HUES64 (cell line): ENCODE measurements around the gene IGFBP5.

Experiments
- H3K27ac ChIP-seq: 2 replicates; pipeline ENCODE4 v1.7.0; 2013; ENCODE audit warnings: low read depth, low read length, inconsistent platforms
- H3K27me3 ChIP-seq: 2 replicates; pipeline ENCODE4 v1.6.1; 2013; ENCODE audit warnings: mild to moderate bottlenecking, low read length; ENCODE audit not compliant: insufficient read depth
- H3K36me3 ChIP-seq: 2 replicates; pipeline ENCODE4 v1.6.1; 2013; ENCODE audit warnings: mild to moderate bottlenecking, low read length; ENCODE audit not compliant: insufficient read depth
- H3K4me1 ChIP-seq: 2 replicates; pipeline ENCODE4 v1.6.1; 2013; ENCODE audit warnings: mild to moderate bottlenecking, low read length, moderate library complexity; ENCODE audit not compliant: insufficient read depth
- H3K4me3 ChIP-seq: 2 replicates; pipeline ENCODE4 v1.5.1; 2013; ENCODE audit warnings: mild to moderate bottlenecking, low read length, moderate library complexity
- H3K9ac ChIP-seq: 2 replicates; pipeline ENCODE4 v1.6.1; 2013; ENCODE audit warnings: mild to moderate bottlenecking, low read depth, low read length
- H3K9me3 ChIP-seq: 2 replicates; pipeline ENCODE4 v1.6.1; 2013; ENCODE audit warnings: low read depth, low read length; ENCODE audit not compliant: insufficient read depth
- WGBS: fragments of 150-250, 120-280 bp; methylation state at CpG from one replicate; pipeline ENCODE4 v1.1.7; 2013; ENCODE audit warnings: missing lambda C conversion rate; 5-methylcytosine and 5-hydroxymethylcytosine counted together

IGFBP5 gene

GRCh38 chr2:216644842-216645635 is 50.3 kb downstream of the IGFBP5 start:
- no peak overlapping the region for H3K27ac ChIP-seq
- H3K9ac ChIP-seq, result no peak overlapping the region
- H3K9me3 ChIP-seq, result no peaks in the 10 kb centered on the region
- H3K4me1 ChIP-seq, result peaks cover 36% of the 10 kb centered on the region
- 88% methylated on average over 4 of the region's 4 CpGs for WGBS
- peaks cover 72% of the 10 kb centered on the region for H3K36me3 ChIP-seq
- no peak overlapping the region for H3K4me3 ChIP-seq
- no peaks in the 10 kb centered on the region for H3K27me3 ChIP-seq

DNA sequence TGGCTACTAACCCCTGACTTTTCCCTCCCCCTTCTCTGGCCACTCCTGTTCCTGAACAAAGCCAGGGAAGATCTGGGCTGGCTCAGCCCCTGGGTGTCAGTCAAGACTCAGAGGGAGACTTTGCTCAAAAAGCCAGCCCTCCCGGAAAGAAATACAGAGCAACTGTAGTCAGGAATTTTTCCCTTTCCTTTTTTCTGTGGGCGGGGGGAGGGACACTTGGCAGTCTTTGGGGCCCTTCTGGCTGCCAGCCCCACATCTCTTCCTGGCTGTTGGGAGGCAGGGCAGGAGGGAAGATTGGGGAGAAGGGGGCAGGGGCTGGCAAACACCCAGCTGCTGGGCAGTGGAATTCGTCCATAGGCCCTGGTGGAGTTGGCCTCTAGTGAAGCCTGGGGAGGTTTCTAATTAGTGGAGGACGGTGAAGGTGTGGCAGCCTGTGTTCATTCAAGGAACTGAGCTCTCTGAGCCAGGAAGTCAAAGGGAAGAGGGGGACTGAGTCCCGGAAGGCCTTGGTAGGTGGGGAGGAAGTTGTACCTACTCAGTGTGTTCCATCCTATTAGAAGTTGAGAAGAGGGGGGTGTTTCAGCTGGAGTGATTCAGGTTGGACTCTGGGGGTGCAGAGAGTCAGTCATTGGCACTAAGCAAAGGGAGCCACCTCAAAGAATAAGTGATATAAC is 51.2 kb downstream of the IGFBP5 start:
- H3K27ac ChIP-seq, result peak overlapping the region; percentile 17; the same call in 1 of the 2 replicates
- H3K36me3 ChIP-seq, result peaks cover 73% of the 10 kb centered on the region
- 63% methylated on average over 5 of the region's 5 CpGs for WGBS
- no peak overlapping the region for H3K9ac ChIP-seq
- H3K4me1 ChIP-seq, result peaks cover 27% of the 10 kb centered on the region; the same call in 1 of the 2 replicates
- no peak overlapping the region for H3K4me3 ChIP-seq
- H3K9me3 ChIP-seq, result no peaks in the 10 kb centered on the region
- no peaks in the 10 kb centered on the region for H3K27me3 ChIP-seq

DNA sequence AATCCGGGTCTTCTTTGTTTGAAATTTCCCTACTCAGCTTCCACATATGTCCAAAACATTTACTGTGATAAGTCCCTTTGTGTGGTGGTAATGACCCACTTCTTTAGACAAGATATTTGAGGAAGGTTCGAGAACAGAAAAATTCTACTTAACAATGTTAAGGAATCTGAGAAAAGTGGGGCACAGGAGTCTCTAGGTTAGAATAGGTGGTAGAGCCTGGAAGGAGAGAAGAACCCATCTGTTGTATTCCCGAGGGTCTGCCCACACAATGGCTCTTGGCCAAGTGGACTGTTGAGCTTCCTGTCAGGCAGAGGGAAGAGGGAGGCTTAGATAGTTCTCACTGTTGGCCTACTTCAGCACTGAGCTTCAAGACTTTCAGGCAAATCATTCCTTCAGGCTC is 57.9 kb downstream of the IGFBP5 start:
- Histone ChIP-seq H3K4me1 (peaks cover 20% of the 10 kb centered on the region), H3K4me3 (peak overlapping the region; percentile 36), H3K9me3 (no peaks in the 10 kb centered on the region), H3K9ac (no peak overlapping the region), H3K27ac (peak overlapping the region; percentile 40; the same call in 1 of the 2 replicates), H3K36me3 (peaks cover 41% of the 10 kb centered on the region), H3K27me3 (no peaks in the 10 kb centered on the region)
- WGBS, result 90% methylated on average over 3 of the region's 3 CpGs

- peak overlapping the region; percentile 97 for H3K4me3 ChIP-seq
- 15% methylated on average over 29 of the region's 29 CpGs for WGBS
Observed at GRCh38 chr2:216636551-216637450, 58.5 kb downstream of the IGFBP5 start.

GRCh38 chr2:216635701-216636550 is 59.4 kb downstream of the IGFBP5 start:
- WGBS, result 2% methylated on average over 17 of the region's 18 CpGs
- Histone ChIP-seq H3K27me3 (0 out of 2 replicates have a peak, but pooled peaks cover 3% of the 10 kb centered on the region), H3K27ac (peak overlapping the region; percentile 51), H3K9me3 (no peaks in the 10 kb centered on the region), H3K4me3 (peak overlapping the region; percentile 97), H3K4me1 (peaks cover 31% of the 10 kb centered on the region), H3K36me3 (peaks cover 33% of the 10 kb centered on the region), H3K9ac (peak overlapping the region; percentile 89)

More at GRCh38 chr2:216636551-216637450, 58.5 kb downstream of the IGFBP5 start:
- Histone ChIP-seq H3K9me3 (no peaks in the 10 kb centered on the region), H3K36me3 (peaks cover 40% of the 10 kb centered on the region), H3K27ac (peak overlapping the region; percentile 51), H3K27me3 (0 out of 2 replicates have a peak, but pooled peaks cover 3% of the 10 kb centered on the region), H3K9ac (peak overlapping the region; percentile 89), H3K4me1 (peaks cover 26% of the 10 kb centered on the region)

- WGBS, result under 1% methylated on average over 7 of the region's 7 CpGs
- Histone ChIP-seq H3K36me3 (peaks cover 26% of the 10 kb centered on the region), H3K27me3 (0 out of 2 replicates have a peak, but pooled peaks cover 3% of the 10 kb centered on the region), H3K4me3 (peak overlapping the region; percentile 97), H3K4me1 (peaks cover 34% of the 10 kb centered on the region), H3K9ac (peak overlapping the region; percentile 89), H3K27ac (peak overlapping the region; percentile 51), H3K9me3 (no peaks in the 10 kb centered on the region)
Observed at GRCh38 chr2:216635171-216635570, 60.2 kb downstream of the IGFBP5 start.

GRCh38 chr2:216634370-216635148 is 60.8 kb downstream of the IGFBP5 start:
- 4% methylated on average over 17 of the region's 23 CpGs for WGBS
- peak overlapping the region; percentile 89 for H3K9ac ChIP-seq
- H3K27me3 ChIP-seq, result 0 out of 2 replicates have a peak, but pooled peaks cover 3% of the 10 kb centered on the region
- H3K27ac ChIP-seq, result peak overlapping the region; percentile 51
- H3K36me3 ChIP-seq, result peaks cover 20% of the 10 kb centered on the region
- H3K4me3 ChIP-seq, result peak overlapping the region; percentile 97
- H3K9me3 ChIP-seq, result no peaks in the 10 kb centered on the region
- H3K4me1 ChIP-seq, result peaks cover 34% of the 10 kb centered on the region

DNA sequence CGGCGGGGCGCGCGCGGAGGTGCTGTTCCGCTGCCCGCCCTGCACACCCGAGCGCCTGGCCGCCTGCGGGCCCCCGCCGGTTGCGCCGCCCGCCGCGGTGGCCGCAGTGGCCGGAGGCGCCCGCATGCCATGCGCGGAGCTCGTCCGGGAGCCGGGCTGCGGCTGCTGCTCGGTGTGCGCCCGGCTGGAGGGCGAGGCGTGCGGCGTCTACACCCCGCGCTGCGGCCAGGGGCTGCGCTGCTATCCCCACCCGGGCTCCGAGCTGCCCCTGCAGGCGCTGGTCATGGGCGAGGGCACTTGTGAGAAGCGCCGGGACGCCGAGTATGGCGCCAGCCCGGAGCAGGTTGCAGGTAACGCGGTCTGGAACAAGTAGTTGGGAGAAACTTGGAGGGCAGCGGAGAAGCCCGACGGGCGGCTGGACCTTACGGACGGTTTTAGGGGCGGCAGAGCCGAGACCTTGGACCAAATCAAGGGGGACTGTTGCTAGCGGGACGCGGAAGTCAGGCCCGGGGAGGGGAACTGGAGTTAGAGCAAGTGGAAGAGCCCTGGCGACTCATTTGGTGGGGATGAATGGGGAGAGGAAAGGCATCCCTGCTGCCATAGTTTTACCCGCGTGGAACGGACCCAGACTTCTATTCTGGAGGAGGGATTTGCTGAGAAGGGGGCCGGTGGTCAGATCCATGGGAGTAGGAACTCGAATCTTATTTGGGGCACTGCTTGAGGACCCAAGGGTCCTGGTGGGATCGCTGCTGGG is 61.6 kb downstream of the IGFBP5 start:
- peak overlapping the region; percentile 89 for H3K9ac ChIP-seq
- peaks cover 34% of the 10 kb centered on the region for H3K4me1 ChIP-seq
- H3K27me3 ChIP-seq, result 0 out of 2 replicates have a peak, but pooled peaks cover 3% of the 10 kb centered on the region
- no peak overlapping the region for H3K27ac ChIP-seq
- peak overlapping the region; percentile 97 for H3K4me3 ChIP-seq
- no peaks in the 10 kb centered on the region for H3K9me3 ChIP-seq
- peaks cover 13% of the 10 kb centered on the region for H3K36me3 ChIP-seq
- under 1% methylated on average over 71 of the region's 71 CpGs for WGBS

GRCh38 chr2:216632952-216633615 is 62.3 kb downstream of the IGFBP5 start, which contains the start of gene IGFBP2:
TSS of gene IGFBP2 (plus strand) at chr2:216633420. CDS start at chr2:216633524, 104 bp downstream.
- peak within 1 kb of the TSS; percentile 80 for H3K27ac ChIP-seq
- WGBS, result under 1% methylated on average over 70 of the region's 70 CpGs

More at GRCh38 chr2:216632952-216633615, 62.3 kb downstream of the IGFBP5 start, which contains the start of gene IGFBP2:
- peak within 1 kb of the TSS; percentile 92 for H3K9ac ChIP-seq
- peaks cover 34% of the 10 kb centered on the region for H3K4me1 ChIP-seq
- H3K27me3 ChIP-seq, result 0 out of 2 replicates have a peak, but pooled peaks cover 3% of the 10 kb centered on the region
- peaks cover 10% of the 10 kb centered on the region for H3K36me3 ChIP-seq
- no peaks in the 10 kb centered on the region for H3K9me3 ChIP-seq
- H3K4me3 ChIP-seq, result peak within 1 kb of the TSS; percentile 97
